Prostate gland (tissue), 2 donors: ENCODE data around the gene EMCN.

Source experiments
- POLR2A ChIP-seq: fragments of 450-650 bp; IDR thresholded peaks from one replicate; pipeline ENCODE4 v1.6.1; 2016; ENCODE audit warnings: antibody characterized with exemption, mild to moderate bottlenecking
- TF ChIP-seq, protein P1 (sequence below), 4 experiments: fragments of 200-600 bp in 2 of 4; fragments of 450-650 bp in 2 of 4; sonication (generic) in 2 of 4; IDR thresholded peaks; 1 replicate in 3 of 4; 2 replicates in 1 of 4; pipeline ENCODE4 v1.5.1; 2016 to 2019; ENCODE audit warnings: antibody characterized with exemption in 4 of 4, mild to moderate bottlenecking in 2 of 4, moderate library complexity in 2 of 4

DNA sequence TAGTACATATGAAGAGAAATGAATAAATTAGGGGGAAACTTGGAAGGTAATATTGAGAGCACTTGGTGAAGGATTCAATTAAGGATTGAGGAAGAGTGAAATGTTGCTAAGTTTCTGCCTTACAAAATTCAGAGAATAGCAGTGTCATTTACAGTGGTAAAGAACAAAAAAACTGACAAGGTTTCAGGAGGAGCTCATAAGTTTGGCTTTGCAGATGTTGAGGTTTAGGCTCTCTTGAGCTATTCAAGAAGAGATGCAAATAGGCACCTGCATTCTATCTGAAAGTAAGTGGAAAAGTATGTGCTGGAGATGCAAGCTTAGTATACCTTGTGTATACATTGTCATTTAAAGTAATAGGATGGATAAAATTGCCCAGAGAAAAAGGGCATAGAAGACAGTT is 22.3 kb upstream of the EMCN start:
- TF ChIP-seq, protein P1, sequence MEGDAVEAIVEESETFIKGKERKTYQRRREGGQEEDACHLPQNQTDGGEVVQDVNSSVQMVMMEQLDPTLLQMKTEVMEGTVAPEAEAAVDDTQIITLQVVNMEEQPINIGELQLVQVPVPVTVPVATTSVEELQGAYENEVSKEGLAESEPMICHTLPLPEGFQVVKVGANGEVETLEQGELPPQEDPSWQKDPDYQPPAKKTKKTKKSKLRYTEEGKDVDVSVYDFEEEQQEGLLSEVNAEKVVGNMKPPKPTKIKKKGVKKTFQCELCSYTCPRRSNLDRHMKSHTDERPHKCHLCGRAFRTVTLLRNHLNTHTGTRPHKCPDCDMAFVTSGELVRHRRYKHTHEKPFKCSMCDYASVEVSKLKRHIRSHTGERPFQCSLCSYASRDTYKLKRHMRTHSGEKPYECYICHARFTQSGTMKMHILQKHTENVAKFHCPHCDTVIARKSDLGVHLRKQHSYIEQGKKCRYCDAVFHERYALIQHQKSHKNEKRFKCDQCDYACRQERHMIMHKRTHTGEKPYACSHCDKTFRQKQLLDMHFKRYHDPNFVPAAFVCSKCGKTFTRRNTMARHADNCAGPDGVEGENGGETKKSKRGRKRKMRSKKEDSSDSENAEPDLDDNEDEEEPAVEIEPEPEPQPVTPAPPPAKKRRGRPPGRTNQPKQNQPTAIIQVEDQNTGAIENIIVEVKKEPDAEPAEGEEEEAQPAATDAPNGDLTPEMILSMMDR (IDR thresholded peaks at IDR 0.05) = no peak
- TF ChIP-seq POLR2A = no peak
